Mesendoderm (in vitro differentiated cells): ENCODE results near the gene TENM4.

Source experiments
- DNase-seq: peaks from one replicate; pipeline ENCODE4 v3.0.0; 2013
- H2AK5ac ChIP-seq: 2 replicates; pipeline ENCODE4 v1.6.1; 2013; ENCODE audit warnings: low read length, inconsistent platforms
- H2BK120ac ChIP-seq: 2 replicates; pipeline ENCODE4 v1.6.1; 2013; ENCODE audit warnings: low read depth, mild to moderate bottlenecking, low read length, moderate library complexity, mixed read lengths
- H2BK15ac ChIP-seq: replicated peaks from 2 replicates; pipeline ENCODE4 v1.6.1; 2013; ENCODE audit warnings: low read depth, mild to moderate bottlenecking, moderate library complexity
- H2BK5ac ChIP-seq: 2 replicates; pipeline ENCODE4 v1.6.1; 2013; ENCODE audit warnings: low read length, inconsistent platforms
- H3K18ac ChIP-seq: 2 replicates; pipeline ENCODE4 v1.6.1; 2013; ENCODE audit warnings: mild to moderate bottlenecking, low read length, mixed read lengths
- H3K23ac ChIP-seq: one replicate; pipeline ENCODE4 v1.6.1; 2013; ENCODE audit warnings: low read length
- H3K27ac ChIP-seq: 2 replicates; pipeline ENCODE4 v1.5.1; 2013; ENCODE audit warnings: low read depth, mild to moderate bottlenecking, inconsistent platforms, low read length, moderate library complexity
- H3K27me3 ChIP-seq: 2 replicates; pipeline ENCODE4 v1.6.1; 2013; ENCODE audit warnings: low read length, control low read depth, mild to moderate bottlenecking, inconsistent platforms; ENCODE audit not compliant: insufficient read depth, poor library complexity
- H3K36me3 ChIP-seq: 2 replicates; pipeline ENCODE4 v1.6.1; 2013; ENCODE audit warnings: low read length, inconsistent platforms; ENCODE audit not compliant: control insufficient read depth, insufficient read depth
- H3K4ac ChIP-seq: one replicate; pipeline ENCODE4 v1.6.1; 2013; ENCODE audit warnings: low read depth, mild to moderate bottlenecking, low read length, moderate library complexity
- H3K4me1 ChIP-seq: 2 replicates; pipeline ENCODE4 v1.6.1; 2013; ENCODE audit warnings: low read depth, low read length, inconsistent platforms; ENCODE audit not compliant: control insufficient read depth
- H3K4me2 ChIP-seq: 2 replicates; pipeline ENCODE4 v1.6.1; 2013; ENCODE audit warnings: low read length
- H3K4me3 ChIP-seq: 2 replicates; pipeline ENCODE4 v1.5.1; 2013; ENCODE audit warnings: mild to moderate bottlenecking, low read length
- H3K56ac ChIP-seq: one replicate; pipeline ENCODE4 v1.6.1; 2013; ENCODE audit warnings: low read length
- H3K79me1 ChIP-seq: 2 replicates; pipeline ENCODE4 v1.6.1; 2013; ENCODE audit warnings: low read length, inconsistent platforms
- H3K79me2 ChIP-seq: 2 replicates; pipeline ENCODE4 v1.6.1; 2013; ENCODE audit warnings: mild to moderate bottlenecking, low read length; ENCODE audit not compliant: control insufficient read depth, insufficient read depth
- H3K9ac ChIP-seq: 2 replicates; pipeline ENCODE4 v1.6.1; 2013; ENCODE audit warnings: low read length, inconsistent platforms
- H4K5ac ChIP-seq: one replicate; pipeline ENCODE4 v1.6.1; 2013; ENCODE audit warnings: low read length
- H4K8ac ChIP-seq: one replicate; pipeline ENCODE4 v1.6.1; 2013; ENCODE audit warnings: low read depth, mild to moderate bottlenecking, control low read depth, low read length, moderate library complexity
- WGBS: extraction: QIAGEN DNeasy Blood & Tissue Kit; methylation state at CpG from one replicate; pipeline ENCODE4 v1.1.7; 2013; ENCODE audit warnings: low lambda C conversion rate, missing lambda C conversion rate; ENCODE audit not compliant: insufficient coverage; ENCODE audit errors: extremely low coverage; 5-methylcytosine and 5-hydroxymethylcytosine counted together

The TENM4 gene

GRCh38 chr11:79417069-79417920, 23.5 kb downstream of the TENM4 start:
- Histone ChIP-seq H3K27me3 (no peaks in the 10 kb centered on the region), H3K27ac (no peak overlapping the region), H2BK5ac (no peak overlapping the region), H3K36me3 (peaks cover 2% of the 10 kb centered on the region), H3K4me2 (no peak overlapping the region), H3K18ac (no peak overlapping the region), H4K5ac (no peak overlapping the region), H3K4me1 (peaks cover 21% of the 10 kb centered on the region), H3K56ac (no peak overlapping the region), H3K4ac (no peak overlapping the region), H3K79me1 (peaks cover 37% of the 10 kb centered on the region), H3K4me3 (no peak overlapping the region), H2BK15ac (no peak overlapping the region), H4K8ac (no peak overlapping the region), H3K23ac (no peak overlapping the region), H3K9ac (no peak overlapping the region), H2AK5ac (no peak overlapping the region), H2BK120ac (no peak overlapping the region), H3K79me2 (peaks cover 63% of the 10 kb centered on the region)
- DNase-seq = peak; percentile 84
- WGBS = no CpG with 5 or more reads among the region's 6 CpGs

- H3K4ac ChIP-seq = no peak overlapping the region
- H3K79me1 ChIP-seq = peaks cover 51% of the 10 kb centered on the region
- no peak overlapping the region for H3K9ac ChIP-seq
- no peak overlapping the region for H4K5ac ChIP-seq
- no peak overlapping the region for H2BK15ac ChIP-seq
- no CpG with 5 or more reads among the region's 1 CpG for WGBS
- peaks cover 68% of the 10 kb centered on the region for H3K79me2 ChIP-seq
- no peak for DNase-seq
- H3K27ac ChIP-seq = no peak overlapping the region
- no peak overlapping the region for H3K4me3 ChIP-seq
- H4K8ac ChIP-seq = no peak overlapping the region
- no peak overlapping the region for H2BK5ac ChIP-seq
- no peak overlapping the region for H3K23ac ChIP-seq
- H3K4me2 ChIP-seq = no peak overlapping the region
- H3K18ac ChIP-seq = no peak overlapping the region
- no peak overlapping the region for H2AK5ac ChIP-seq
- H2BK120ac ChIP-seq = no peak overlapping the region
- H3K56ac ChIP-seq = no peak overlapping the region
- H3K4me1 ChIP-seq = peaks cover 14% of the 10 kb centered on the region
- peaks cover 2% of the 10 kb centered on the region for H3K36me3 ChIP-seq
- H3K27me3 ChIP-seq = no peaks in the 10 kb centered on the region
Measured at GRCh38 chr11:79415912-79416311, 24.9 kb downstream of the TENM4 start.

- Histone ChIP-seq H3K56ac (no peak overlapping the region), H4K5ac (no peak overlapping the region), H3K27me3 (no peaks in the 10 kb centered on the region), H3K4me1 (peaks cover 9% of the 10 kb centered on the region), H2BK120ac (no peak overlapping the region), H3K79me2 (peaks cover 71% of the 10 kb centered on the region), H3K79me1 (peaks cover 55% of the 10 kb centered on the region), H3K4me3 (no peak overlapping the region), H2BK15ac (no peak overlapping the region), H3K23ac (no peak overlapping the region), H3K4ac (no peak overlapping the region), H4K8ac (no peak overlapping the region), H3K9ac (no peak overlapping the region), H3K4me2 (no peak overlapping the region), H3K36me3 (peaks cover 2% of the 10 kb centered on the region), H2AK5ac (no peak overlapping the region), H2BK5ac (no peak overlapping the region), H3K27ac (no peak overlapping the region), H3K18ac (no peak overlapping the region)
- no CpG with 5 or more reads among the region's 1 CpG for WGBS
- no peak for DNase-seq
Measured at GRCh38 chr11:79415411-79415810, 25.4 kb downstream of the TENM4 start.

GRCh38 chr11:79414644-79415317, 26.0 kb downstream of the TENM4 start:
- Histone ChIP-seq H2BK15ac (no peak overlapping the region), H4K5ac (no peak overlapping the region), H3K36me3 (peaks cover 2% of the 10 kb centered on the region), H3K4me3 (no peak overlapping the region), H4K8ac (no peak overlapping the region), H2BK120ac (no peak overlapping the region), H3K4me2 (no peak overlapping the region), H3K4me1 (peaks cover 11% of the 10 kb centered on the region), H3K79me2 (peaks cover 75% of the 10 kb centered on the region), H3K79me1 (peaks cover 55% of the 10 kb centered on the region), H3K27ac (no peak overlapping the region), H2AK5ac (no peak overlapping the region), H3K18ac (no peak overlapping the region), H2BK5ac (no peak overlapping the region), H3K4ac (no peak overlapping the region), H3K27me3 (no peaks in the 10 kb centered on the region), H3K56ac (no peak overlapping the region), H3K9ac (no peak overlapping the region), H3K23ac (peak overlapping the region; percentile 51)
- no peak for DNase-seq
- WGBS = no CpG with 5 or more reads among the region's 8 CpGs

GRCh38 chr11:79414041-79414440, 26.8 kb downstream of the TENM4 start:
- no peak overlapping the region for H3K9ac ChIP-seq
- H3K4ac ChIP-seq = no peak overlapping the region
- no peak overlapping the region for H4K5ac ChIP-seq
- no peak overlapping the region for H3K18ac ChIP-seq
- no peak overlapping the region for H3K4me2 ChIP-seq
- no peak overlapping the region for H2AK5ac ChIP-seq
- no peak overlapping the region for H2BK120ac ChIP-seq
- peak overlapping the region; percentile 15 for H3K23ac ChIP-seq
- no peak overlapping the region for H4K8ac ChIP-seq
- no peak for DNase-seq
- H3K27me3 ChIP-seq = no peaks in the 10 kb centered on the region
- peaks cover 4% of the 10 kb centered on the region for H3K4me1 ChIP-seq
- no peak overlapping the region for H3K4me3 ChIP-seq
- H2BK5ac ChIP-seq = no peak overlapping the region
- peaks cover 2% of the 10 kb centered on the region for H3K36me3 ChIP-seq
- no peak overlapping the region for H3K27ac ChIP-seq
- H3K79me2 ChIP-seq = peaks cover 75% of the 10 kb centered on the region
- H3K79me1 ChIP-seq = peaks cover 54% of the 10 kb centered on the region
- WGBS = no CpG with 5 or more reads among the region's 3 CpGs
- no peak overlapping the region for H3K56ac ChIP-seq
- no peak overlapping the region for H2BK15ac ChIP-seq
